H9 (cell line): ENCODE measurements around the gene CFAP299. TPM values are rescaled to one million over a fixed set of nuclear protein-coding genes. Genes with fewer than 3 reads are reported as not detected.

Source experiments
- DNase-seq: peaks from one replicate; pipeline ENCODE4 v3.0.0-alpha.2; 2017
- H2AFZ ChIP-seq: one replicate; pipeline ENCODE4 v1.6.1; 2013; ENCODE audit warnings: mild to moderate bottlenecking, low read length, control low read depth, moderate library complexity
- H2AK5ac ChIP-seq: 2 replicates; pipeline ENCODE4 v1.6.1; 2013; ENCODE audit warnings: low read length, control low read depth, mixed read lengths; ENCODE audit not compliant: insufficient read length
- H2BK120ac ChIP-seq: one replicate; pipeline ENCODE4 v1.6.1; 2013; ENCODE audit warnings: low read depth, mild to moderate bottlenecking, low read length, control low read depth, inconsistent platforms; ENCODE audit not compliant: poor library complexity, severe bottlenecking
- H2BK12ac ChIP-seq: 2 replicates; pipeline ENCODE4 v1.6.1; 2013; ENCODE audit warnings: low read length, control low read depth, mixed read lengths, low read depth; ENCODE audit not compliant: insufficient read length
- H2BK15ac ChIP-seq: 2 replicates; pipeline ENCODE4 v1.6.1; 2013; ENCODE audit warnings: low read depth, low read length, control low read depth
- H2BK20ac ChIP-seq: one replicate; pipeline ENCODE4 v1.6.1; 2013; ENCODE audit warnings: low read depth, mild to moderate bottlenecking, low read length, control low read depth, inconsistent platforms; ENCODE audit not compliant: poor library complexity, severe bottlenecking
- H2BK5ac ChIP-seq: 2 replicates; pipeline ENCODE4 v1.6.1; 2013; ENCODE audit warnings: low read length, control low read depth, mixed read lengths; ENCODE audit not compliant: insufficient read length
- H3K14ac ChIP-seq: 2 replicates; pipeline ENCODE4 v1.6.1; 2013; ENCODE audit warnings: low read length, control low read depth; ENCODE audit not compliant: insufficient read depth
- H3K18ac ChIP-seq: 2 replicates; pipeline ENCODE4 v1.6.1; 2013; ENCODE audit warnings: low read depth, mild to moderate bottlenecking, mixed read lengths, low read length, control low read depth; ENCODE audit not compliant: insufficient read length
- H3K23ac ChIP-seq: 2 replicates; pipeline ENCODE4 v1.6.1; 2013; ENCODE audit warnings: low read length, control low read depth, mixed read lengths, low read depth; ENCODE audit not compliant: insufficient read length
- H3K23me2 ChIP-seq: 2 replicates; pipeline ENCODE4 v1.6.1; 2013; ENCODE audit warnings: low read depth, mild to moderate bottlenecking, mixed read lengths, low read length, control low read depth; ENCODE audit not compliant: insufficient read length, poor library complexity, severe bottlenecking
- H3K27ac ChIP-seq: 2 replicates; pipeline ENCODE4 v1.5.1; 2013; ENCODE audit warnings: low read length, control low read depth, mixed read lengths, low read depth; ENCODE audit not compliant: insufficient read length
- H3K27me3 ChIP-seq: 2 replicates; pipeline ENCODE4 v1.6.1; 2013; ENCODE audit warnings: low read length, control low read depth, inconsistent platforms; ENCODE audit not compliant: insufficient read depth
- H3K4ac ChIP-seq: 2 replicates; pipeline ENCODE4 v1.6.1; 2013; ENCODE audit warnings: low read depth, mild to moderate bottlenecking, control low read depth, inconsistent platforms, low read length, moderate library complexity
- H3K4me1 ChIP-seq: 2 replicates; pipeline ENCODE4 v1.6.1; 2013; ENCODE audit warnings: low read length, control low read depth, inconsistent platforms; ENCODE audit not compliant: insufficient read depth
- H3K4me2 ChIP-seq: 2 replicates; pipeline ENCODE4 v1.6.1; 2013; ENCODE audit warnings: low read length, control low read depth, mixed read lengths; ENCODE audit not compliant: insufficient read length, insufficient read depth
- H3K56ac ChIP-seq: 2 replicates; pipeline ENCODE4 v1.6.1; 2013; ENCODE audit warnings: low read depth, mild to moderate bottlenecking, mixed read lengths, low read length, control low read depth; ENCODE audit not compliant: insufficient read length
- H3K79me1 ChIP-seq: 2 replicates; pipeline ENCODE4 v1.6.1; 2013; ENCODE audit warnings: low read depth, mild to moderate bottlenecking, moderate library complexity, low read length, control low read depth, inconsistent platforms; ENCODE audit not compliant: insufficient read depth, poor library complexity, severe bottlenecking
- H3K79me2 ChIP-seq: 2 replicates; pipeline ENCODE4 v1.6.1; 2013; ENCODE audit warnings: low read length, control low read depth, inconsistent platforms; ENCODE audit not compliant: insufficient read depth
- H3K9ac ChIP-seq: 2 replicates; pipeline ENCODE4 v1.6.1; 2013; ENCODE audit warnings: low read length, control low read depth, mixed read lengths; ENCODE audit not compliant: insufficient read length; ENCODE audit errors: extremely low read depth
- H3K9me3 ChIP-seq: one replicate; pipeline ENCODE4 v1.6.1; 2013; ENCODE audit warnings: low read depth, low read length, inconsistent platforms; ENCODE audit not compliant: control insufficient read depth
- H3T11ph ChIP-seq: one replicate; pipeline ENCODE4 v1.6.1; 2013; ENCODE audit warnings: mild to moderate bottlenecking, low read length, control low read depth, inconsistent platforms
- H4K20me1 ChIP-seq: one replicate; pipeline ENCODE4 v1.6.1; 2013; ENCODE audit not compliant: control insufficient read depth, insufficient read length, insufficient read depth
- H4K5ac ChIP-seq: 2 replicates; pipeline ENCODE4 v1.6.1; 2013; ENCODE audit warnings: low read depth, mild to moderate bottlenecking, mixed read lengths, low read length, control low read depth; ENCODE audit not compliant: insufficient read length
- H4K8ac ChIP-seq: replicated peaks from 2 replicates; pipeline ENCODE4 v1.6.1; 2013; ENCODE audit warnings: low read length, control low read depth, mixed read lengths, low read depth; ENCODE audit not compliant: insufficient read length
- H4K91ac ChIP-seq: 2 replicates; pipeline ENCODE4 v1.6.1; 2013; ENCODE audit warnings: low read depth, mild to moderate bottlenecking, moderate library complexity, mixed read lengths, low read length, control low read depth; ENCODE audit not compliant: insufficient read length
- H3K27ac Mint-ChIP-seq, 3 experiments: 2 replicates in 2 of 3; 3 replicates in 1 of 3; pipeline ENCODE4 v1.8.0; 2020 to 2021; ENCODE audit warnings: mixed read lengths in 3 of 3, mild to moderate bottlenecking in 1 of 3, moderate library complexity in 1 of 3
- H3K27me3 Mint-ChIP-seq: 2 replicates; pipeline ENCODE4 v1.8.0; 2021; ENCODE audit warnings: low read depth, mild to moderate bottlenecking, moderate library complexity, mixed read lengths
- H3K36me3 Mint-ChIP-seq, 3 experiments: 2 replicates in 2 of 3; 3 replicates in 1 of 3; pipeline ENCODE4 v1.8.0; 2020 to 2021; ENCODE audit warnings: low read depth in 3 of 3, mixed read lengths in 3 of 3; ENCODE audit not compliant: insufficient read depth in 1 of 3
- H3K4me1 Mint-ChIP-seq, 2 experiments: 2 replicates each; pipeline ENCODE4 v1.8.0; 2020; ENCODE audit warnings: mixed read lengths in 2 of 2
- H3K4me3 Mint-ChIP-seq, 2 experiments: 2 replicates in 1 of 2; 3 replicates in 1 of 2; pipeline ENCODE4 v1.8.0; 2020 to 2021; ENCODE audit warnings: mild to moderate bottlenecking in 2 of 2, mixed read lengths in 2 of 2, moderate library complexity in 1 of 2
- H3K9me3 Mint-ChIP-seq, 2 experiments: 2 replicates in 1 of 2; 3 replicates in 1 of 2; pipeline ENCODE4 v1.8.0; 2020; ENCODE audit warnings: mild to moderate bottlenecking in 2 of 2, mixed read lengths in 2 of 2, moderate library complexity in 1 of 2
- WGBS: extraction: QIAGEN DNeasy Blood & Tissue Kit; methylation state at CpG from one replicate; pipeline ENCODE4 v1.1.7; 2013; ENCODE audit warnings: missing lambda C conversion rate, low lambda C conversion rate, mixed read lengths; ENCODE audit not compliant: insufficient read length; ENCODE audit errors: extremely low coverage; 5-methylcytosine and 5-hydroxymethylcytosine counted together
- total RNA-seq: library from RNA; stranded (reverse); gene quantifications from 2 replicates; pipeline ENCODE4 v1.2.1, GENCODE V29; 2021
- TF ChIP-seq, protein P1 (sequence below): fragments of 200-600 bp; sonication (generic); conservative IDR thresholded peaks from 3 replicates; pipeline ENCODE4 v1.8.0; 2021; ENCODE audit warnings: antibody characterized with exemption, mild to moderate bottlenecking

CFAP299 gene
- total RNA-seq, 1 experiment from 2014 or later = not detected

DNA sequence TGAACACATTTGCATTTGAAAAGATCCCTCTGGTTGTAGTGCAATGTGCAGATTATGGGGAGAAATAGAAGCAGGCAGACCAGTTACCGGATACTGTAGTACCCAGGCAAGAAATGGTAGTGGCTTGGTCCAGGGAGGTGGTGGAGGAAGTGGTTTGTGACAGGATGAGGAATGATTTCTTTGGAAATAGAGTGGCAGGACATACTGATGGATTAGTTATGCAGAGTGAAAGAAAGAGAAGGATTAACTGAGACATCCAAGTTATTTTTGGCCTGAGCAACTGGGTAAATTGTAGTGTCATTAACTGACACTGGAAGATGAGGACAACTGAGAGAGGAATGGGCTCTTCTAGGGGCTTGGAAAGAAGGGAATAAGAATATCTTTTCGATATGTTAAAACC lies 139.7 kb downstream of the CFAP299 start:
- no peak overlapping the region for H3K9ac ChIP-seq
- WGBS = no CpG with 5 or more reads among the region's 2 CpGs
- no peak overlapping the region for H3K23ac ChIP-seq
- no peak overlapping the region for H2BK15ac ChIP-seq
- no peak overlapping the region for H3K14ac ChIP-seq
- H3K27me3 ChIP-seq = no peaks in the 10 kb centered on the region
- H3K4me1 ChIP-seq = no peaks in the 10 kb centered on the region
- H3T11ph ChIP-seq = no peak overlapping the region
- no peak overlapping the region for H3K4ac ChIP-seq
- Mint-ChIP-seq H3K27ac (no peak overlapping the region; a peak in 1 of 7 replicates), H3K4me3 (no peak overlapping the region), H3K4me1 (peaks cover 26 to 33% of the 10 kb centered on the region in 2 experiments), H3K36me3 (no peaks in the 10 kb centered on the region), H3K9me3 (no peaks in the 10 kb centered on the region), H3K27me3 (peaks cover 2% of the 10 kb centered on the region; the same call in 1 of the 2 replicates)
- H3K9me3 ChIP-seq = no peaks in the 10 kb centered on the region
- no peak overlapping the region for H3K56ac ChIP-seq
- H3K79me1 ChIP-seq = no peaks in the 10 kb centered on the region
- no peak overlapping the region for H2BK20ac ChIP-seq
- H2AFZ ChIP-seq = no peak overlapping the region
- H2BK120ac ChIP-seq = no peak overlapping the region
- H4K91ac ChIP-seq = no peak overlapping the region
- H2BK12ac ChIP-seq = no peak overlapping the region
- no peak overlapping the region for H2AK5ac ChIP-seq
- H2BK5ac ChIP-seq = no peak overlapping the region
- DNase-seq = no peak
- no peaks in the 10 kb centered on the region for H4K20me1 ChIP-seq
- no peak overlapping the region for H3K4me2 ChIP-seq
- H4K8ac ChIP-seq = no peak overlapping the region
- no peak overlapping the region for H3K18ac ChIP-seq
- peaks cover 3% of the 10 kb centered on the region for H3K23me2 ChIP-seq
- no peaks in the 10 kb centered on the region for H3K79me2 ChIP-seq
- H3K27ac ChIP-seq = no peak overlapping the region
- no peak overlapping the region for H4K5ac ChIP-seq
- TF ChIP-seq, protein P1, sequence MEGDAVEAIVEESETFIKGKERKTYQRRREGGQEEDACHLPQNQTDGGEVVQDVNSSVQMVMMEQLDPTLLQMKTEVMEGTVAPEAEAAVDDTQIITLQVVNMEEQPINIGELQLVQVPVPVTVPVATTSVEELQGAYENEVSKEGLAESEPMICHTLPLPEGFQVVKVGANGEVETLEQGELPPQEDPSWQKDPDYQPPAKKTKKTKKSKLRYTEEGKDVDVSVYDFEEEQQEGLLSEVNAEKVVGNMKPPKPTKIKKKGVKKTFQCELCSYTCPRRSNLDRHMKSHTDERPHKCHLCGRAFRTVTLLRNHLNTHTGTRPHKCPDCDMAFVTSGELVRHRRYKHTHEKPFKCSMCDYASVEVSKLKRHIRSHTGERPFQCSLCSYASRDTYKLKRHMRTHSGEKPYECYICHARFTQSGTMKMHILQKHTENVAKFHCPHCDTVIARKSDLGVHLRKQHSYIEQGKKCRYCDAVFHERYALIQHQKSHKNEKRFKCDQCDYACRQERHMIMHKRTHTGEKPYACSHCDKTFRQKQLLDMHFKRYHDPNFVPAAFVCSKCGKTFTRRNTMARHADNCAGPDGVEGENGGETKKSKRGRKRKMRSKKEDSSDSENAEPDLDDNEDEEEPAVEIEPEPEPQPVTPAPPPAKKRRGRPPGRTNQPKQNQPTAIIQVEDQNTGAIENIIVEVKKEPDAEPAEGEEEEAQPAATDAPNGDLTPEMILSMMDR = no peak
